Right atrium auricular region (tissue), 2 donors: ENCODE measurements around the gene GSDMA. TPM values are rescaled to one million over a fixed set of nuclear protein-coding genes. Genes with fewer than 3 reads are reported as not detected.

ENCODE experiments used
- DNase-seq: peaks from one replicate; pipeline ENCODE4 v3.0.0-alpha.2; 2019; ENCODE audit warnings: low spot score
- H3K27ac ChIP-seq, 2 donors: fragments of 200-600 bp; sonication (generic); 1 replicate in 1 of 2; 2 replicates in 1 of 2; pipeline ENCODE4 v1.5.1; 2016 to 2019
- H3K27me3 ChIP-seq, 2 donors: fragments of 200-600 bp; sonication (generic); one replicate each; pipeline versions ENCODE4 v1.5.1 to v1.6.0; 2017 to 2019
- H3K36me3 ChIP-seq: fragments of 200-600 bp; sonication (generic); one replicate; pipeline ENCODE4 v1.5.1; 2016
- H3K4me1 ChIP-seq, 2 donors: fragments of 200-600 bp; sonication (generic); one replicate each; pipeline versions ENCODE4 v1.5.1 to v1.6.0; 2017 to 2019
- H3K4me3 ChIP-seq, 2 donors: fragments of 200-600 bp; sonication (generic); 1 replicate in 1 of 2; 2 replicates in 1 of 2; pipeline ENCODE4 v1.5.1; 2017 to 2019; ENCODE audit warnings: mild to moderate bottlenecking in 1 of 2, moderate library complexity in 1 of 2
- H3K9me3 ChIP-seq, 2 donors: fragments of 200-600 bp; sonication (generic); one replicate each; pipeline ENCODE4 v1.5.1; 2019
- total RNA-seq, 2 donors: library from RNA; depleted of rRNA; stranded (reverse); fragments of >200 nt; gene quantifications; one replicate each; pipeline ENCODE4 v1.1.0, GENCODE V29; 2016
- TF ChIP-seq, protein P1 (sequence below), 2 donors: fragments of 200-600 bp; sonication (generic); IDR thresholded peaks; one replicate each; pipeline ENCODE4 v1.5.1; 2019; ENCODE audit warnings: antibody characterized with exemption in 2 of 2

The GSDMA gene
- total RNA-seq, 2 donors from 2014 or later, result 0.75 TPM; not detected in 1

DNA sequence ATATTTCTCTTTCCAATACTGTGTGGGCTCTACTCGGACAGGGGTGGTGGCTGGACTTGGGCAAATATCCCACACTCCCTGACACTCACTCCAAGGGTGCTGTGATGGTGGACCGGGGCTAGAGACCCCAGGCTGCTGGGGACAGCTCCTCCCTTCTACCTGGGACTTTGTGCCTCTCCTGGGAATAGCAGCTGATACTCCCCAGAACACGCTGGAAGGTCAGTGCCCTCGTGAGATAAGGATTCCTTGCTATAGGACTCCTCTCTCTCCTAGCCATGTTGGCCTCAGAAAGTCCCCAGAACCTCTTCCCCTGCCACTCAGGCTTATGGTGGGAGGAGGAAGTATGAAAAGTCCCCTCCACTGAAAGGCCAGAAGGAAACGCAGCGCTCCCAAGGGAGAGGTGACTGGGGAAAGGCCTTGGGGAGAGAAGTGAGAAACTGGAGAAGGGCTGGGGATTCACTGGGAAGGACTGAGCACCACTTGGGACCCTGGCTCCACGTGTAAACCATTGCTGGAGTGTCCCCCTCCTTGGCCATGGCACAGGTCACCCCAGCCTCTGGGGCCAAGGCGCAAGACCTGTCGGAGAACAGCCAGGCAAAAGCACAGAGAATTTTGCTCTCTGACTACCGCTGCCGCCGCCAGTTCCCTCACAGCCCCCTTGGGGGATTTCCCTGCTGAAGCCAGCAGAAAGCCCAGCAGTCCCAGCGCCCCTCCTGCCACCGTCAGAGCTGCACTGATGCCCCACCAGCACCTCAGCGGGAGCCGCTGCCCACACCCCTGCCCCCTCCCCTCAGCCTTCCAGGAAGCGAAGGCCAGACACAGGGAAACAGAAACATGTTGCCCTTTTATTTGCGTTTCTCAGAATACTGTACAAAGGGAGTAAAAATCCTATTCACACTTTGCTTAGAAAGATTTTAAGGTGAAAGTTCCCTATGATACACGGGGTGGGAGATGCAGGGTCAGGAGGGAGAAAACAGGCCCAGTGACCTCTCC is 42.3 kb upstream of the GSDMA start:
- H3K9me3 ChIP-seq, result no peaks in the 10 kb centered on the region
- DNase-seq, result no peak
- H3K27ac ChIP-seq, result no peak overlapping the region
- H3K36me3 ChIP-seq, result peaks cover 44% of the 10 kb centered on the region
- TF ChIP-seq, protein P1, sequence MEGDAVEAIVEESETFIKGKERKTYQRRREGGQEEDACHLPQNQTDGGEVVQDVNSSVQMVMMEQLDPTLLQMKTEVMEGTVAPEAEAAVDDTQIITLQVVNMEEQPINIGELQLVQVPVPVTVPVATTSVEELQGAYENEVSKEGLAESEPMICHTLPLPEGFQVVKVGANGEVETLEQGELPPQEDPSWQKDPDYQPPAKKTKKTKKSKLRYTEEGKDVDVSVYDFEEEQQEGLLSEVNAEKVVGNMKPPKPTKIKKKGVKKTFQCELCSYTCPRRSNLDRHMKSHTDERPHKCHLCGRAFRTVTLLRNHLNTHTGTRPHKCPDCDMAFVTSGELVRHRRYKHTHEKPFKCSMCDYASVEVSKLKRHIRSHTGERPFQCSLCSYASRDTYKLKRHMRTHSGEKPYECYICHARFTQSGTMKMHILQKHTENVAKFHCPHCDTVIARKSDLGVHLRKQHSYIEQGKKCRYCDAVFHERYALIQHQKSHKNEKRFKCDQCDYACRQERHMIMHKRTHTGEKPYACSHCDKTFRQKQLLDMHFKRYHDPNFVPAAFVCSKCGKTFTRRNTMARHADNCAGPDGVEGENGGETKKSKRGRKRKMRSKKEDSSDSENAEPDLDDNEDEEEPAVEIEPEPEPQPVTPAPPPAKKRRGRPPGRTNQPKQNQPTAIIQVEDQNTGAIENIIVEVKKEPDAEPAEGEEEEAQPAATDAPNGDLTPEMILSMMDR (IDR thresholded peaks at IDR 0.05), result no peak
- H3K4me3 ChIP-seq, result no peak overlapping the region
- no peaks in the 10 kb centered on the region for H3K27me3 ChIP-seq
- H3K4me1 ChIP-seq, result peaks cover 0 to 7% of the 10 kb centered on the region in 2 donors

DNA sequence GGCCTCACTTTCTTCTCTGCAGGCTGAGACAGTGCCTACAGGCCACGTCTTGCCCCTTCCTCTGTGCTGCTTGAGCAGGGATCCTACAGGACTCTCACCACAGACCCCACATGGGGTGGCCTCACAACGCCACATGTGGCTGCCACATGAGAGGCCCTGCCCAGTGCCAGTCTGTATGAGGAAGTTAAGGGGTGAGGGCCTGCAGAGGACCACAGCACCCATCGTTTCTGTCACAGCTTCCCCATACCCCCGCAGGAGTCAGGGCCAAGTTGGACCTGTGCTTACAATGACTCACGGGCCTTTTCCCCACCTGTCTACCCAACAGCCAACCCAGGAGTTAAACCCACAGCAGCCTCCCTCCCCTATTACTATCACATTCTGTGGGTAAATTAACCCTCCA is 41.5 kb upstream of the GSDMA start:
- peaks cover 0 to 15% of the 10 kb centered on the region in 2 donors for H3K4me1 ChIP-seq

DNA sequence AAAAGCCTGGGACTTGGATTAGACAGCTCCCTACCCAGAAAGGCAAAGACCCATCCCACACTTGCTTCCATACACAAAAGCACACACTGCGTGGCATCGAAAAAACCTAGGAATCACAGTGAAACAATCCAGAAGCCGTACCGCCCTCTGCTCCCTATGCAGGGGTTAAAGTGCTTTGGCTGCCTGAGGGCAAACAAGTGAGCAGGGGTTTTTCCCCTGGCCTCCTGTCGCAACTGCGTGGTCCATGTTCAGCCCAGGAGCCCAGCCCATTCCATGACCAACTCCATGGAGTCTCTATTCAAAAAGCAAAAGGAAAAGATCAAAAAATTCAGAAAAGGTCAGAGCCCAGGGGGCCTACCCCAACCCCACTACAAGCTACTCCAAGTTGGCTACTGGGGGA is 40.8 kb upstream of the GSDMA start:
- H3K36me3 ChIP-seq, result peaks cover 44% of the 10 kb centered on the region
- TF ChIP-seq, protein P1 (IDR thresholded peaks at IDR 0.05), result no peak
- no peak for DNase-seq
- no peaks in the 10 kb centered on the region for H3K27me3 ChIP-seq
- H3K4me1 ChIP-seq, result peaks cover 0 to 21% of the 10 kb centered on the region in 2 donors
- no peak overlapping the region for H3K27ac ChIP-seq
- H3K9me3 ChIP-seq, result no peaks in the 10 kb centered on the region
- H3K4me3 ChIP-seq, result no peak overlapping the region

More for the DNA sequence above, 41.5 kb upstream of the GSDMA start:
- no peak overlapping the region for H3K27ac ChIP-seq
- TF ChIP-seq, protein P1 (IDR thresholded peaks at IDR 0.05), result no peak
- H3K27me3 ChIP-seq, result no peaks in the 10 kb centered on the region
- no peak overlapping the region for H3K4me3 ChIP-seq
- peaks cover 44% of the 10 kb centered on the region for H3K36me3 ChIP-seq
- no peaks in the 10 kb centered on the region for H3K9me3 ChIP-seq
- no peak for DNase-seq

DNA sequence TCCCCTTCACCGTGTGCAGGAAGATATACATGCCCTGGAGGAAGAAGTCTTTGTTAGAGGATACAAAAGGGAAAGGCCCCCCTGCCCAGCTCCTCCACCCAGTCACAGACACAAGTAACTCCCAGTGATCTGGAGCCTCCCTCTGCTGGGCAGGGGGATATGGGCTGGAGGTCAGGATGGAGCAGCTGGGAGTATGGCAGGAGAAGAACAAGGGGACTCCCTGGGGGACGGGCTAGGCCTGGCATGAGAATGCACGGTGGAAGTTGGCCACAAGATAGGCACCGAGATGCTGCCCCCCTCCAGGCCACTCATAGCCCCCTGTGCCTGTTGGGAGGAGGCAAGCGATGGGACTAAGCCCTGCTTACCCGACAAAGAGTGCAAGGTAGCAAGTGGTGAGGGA is 39.6 kb upstream of the GSDMA start:
- H3K27me3 ChIP-seq, result no peaks in the 10 kb centered on the region
- H3K4me3 ChIP-seq, result no peak overlapping the region
- H3K4me1 ChIP-seq, result peaks cover 0 to 23% of the 10 kb centered on the region in 2 donors
- no peak overlapping the region for H3K27ac ChIP-seq
- DNase-seq, result no peak
- peaks cover 44% of the 10 kb centered on the region for H3K36me3 ChIP-seq
- TF ChIP-seq, protein P1 (IDR thresholded peaks at IDR 0.05), result no peak
- no peaks in the 10 kb centered on the region for H3K9me3 ChIP-seq

DNA sequence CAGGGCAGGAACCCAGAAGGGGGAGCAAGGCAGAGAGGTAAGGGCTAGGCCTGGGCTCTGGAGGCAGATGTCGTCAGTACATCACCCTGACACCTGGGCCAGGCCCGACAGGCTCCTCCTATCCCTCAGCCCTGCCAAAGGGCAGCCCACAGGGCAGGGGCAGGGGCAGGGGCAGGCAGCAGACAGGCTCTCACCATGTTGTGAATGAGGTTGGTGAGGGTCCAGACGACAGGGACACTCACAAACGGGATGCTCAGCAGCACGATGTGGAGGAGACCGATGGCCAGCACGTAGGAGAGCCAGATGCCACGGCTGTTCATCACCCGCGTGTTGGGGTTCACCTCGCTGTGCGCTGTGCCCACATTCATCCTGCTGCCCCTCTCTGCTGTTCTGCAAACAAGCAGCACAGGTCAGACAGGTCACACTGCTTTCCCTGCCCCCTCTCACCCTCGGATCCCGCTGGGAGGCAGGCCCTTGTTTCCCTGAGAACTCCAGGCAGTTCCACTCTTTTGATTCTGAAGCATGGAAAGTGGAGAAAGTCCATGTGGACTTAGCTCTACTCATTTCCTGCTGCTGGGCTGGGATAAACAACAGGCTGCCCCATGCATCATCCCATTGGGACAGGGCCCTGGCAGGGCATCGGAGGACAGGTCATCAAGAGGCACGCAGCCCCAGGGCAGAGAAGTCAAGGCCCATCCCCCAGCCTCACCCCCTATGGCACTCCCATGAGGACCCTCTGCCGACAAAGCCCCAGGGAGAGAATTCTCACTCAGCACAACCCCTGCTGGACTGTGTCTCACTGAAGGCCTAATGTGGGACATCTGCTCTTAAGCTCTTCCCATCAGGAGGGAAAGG is 38.7 kb upstream of the GSDMA start:
- TF ChIP-seq, protein P1 (IDR thresholded peaks at IDR 0.05), result no peak
- no peak overlapping the region for H3K27ac ChIP-seq
- peaks cover 0 to 31% of the 10 kb centered on the region in 2 donors for H3K4me1 ChIP-seq
- no peaks in the 10 kb centered on the region for H3K27me3 ChIP-seq
- H3K4me3 ChIP-seq, result no peak overlapping the region
- H3K36me3 ChIP-seq, result peaks cover 43% of the 10 kb centered on the region
- no peaks in the 10 kb centered on the region for H3K9me3 ChIP-seq
- DNase-seq, result no peak
